Measurements from ENCODE around the gene TSHZ1.

Gene TSHZ1

DNA sequence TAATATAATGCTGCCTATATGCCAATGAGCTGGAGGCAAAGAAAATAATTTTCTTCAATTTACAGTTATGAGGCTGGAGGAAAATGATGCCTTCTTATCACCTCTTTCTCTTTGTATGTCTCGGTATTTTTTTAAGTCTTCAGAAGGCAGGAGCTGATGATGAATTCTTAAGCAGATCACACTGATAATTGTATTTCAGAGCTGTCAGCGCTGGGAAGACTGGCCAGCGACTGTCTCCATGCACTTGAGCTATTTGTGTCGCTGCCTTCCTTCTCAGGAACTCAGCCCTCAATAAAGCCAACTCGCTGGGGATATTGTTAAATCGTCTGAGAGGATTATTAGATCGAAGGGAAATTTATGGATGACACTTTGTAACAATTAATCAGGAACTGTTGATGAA is 42.0 kb upstream of the TSHZ1 start (continued):
- TF ChIP-seq REPIN1 (tag by site-specific recombination; IDR thresholded peaks at IDR 0.05; ENCODE audit: low read depth) (no peak), ZNF248 (tag by site-specific recombination; IDR thresholded peaks at IDR 0.05) (no peak), MEIS1 (CRISPR knock-in tag; IDR thresholded peaks at IDR 0.05; ENCODE audit: borderline replicate concordance) (no peak), IKZF3 (tag by site-specific recombination; IDR thresholded peaks at IDR 0.05) (no peak), ZNF596 (tag by site-specific recombination; IDR thresholded peaks at IDR 0.05) (no peak), MZF1 (tag by site-specific recombination; IDR thresholded peaks at IDR 0.05; ENCODE audit: borderline replicate concordance) (no peak), ZNF768 (tag by site-specific recombination; IDR thresholded peaks at IDR 0.05) (no peak), KLF16 (tag by site-specific recombination; IDR thresholded peaks at IDR 0.05) (no peak), KLF8 (tag by site-specific recombination; IDR thresholded peaks at IDR 0.05) (no peak), PRDM1 (tag by site-specific recombination; IDR thresholded peaks at IDR 0.05) (no peak), ZNF280D (tag by site-specific recombination; IDR thresholded peaks at IDR 0.05) (no peak)

DNA sequence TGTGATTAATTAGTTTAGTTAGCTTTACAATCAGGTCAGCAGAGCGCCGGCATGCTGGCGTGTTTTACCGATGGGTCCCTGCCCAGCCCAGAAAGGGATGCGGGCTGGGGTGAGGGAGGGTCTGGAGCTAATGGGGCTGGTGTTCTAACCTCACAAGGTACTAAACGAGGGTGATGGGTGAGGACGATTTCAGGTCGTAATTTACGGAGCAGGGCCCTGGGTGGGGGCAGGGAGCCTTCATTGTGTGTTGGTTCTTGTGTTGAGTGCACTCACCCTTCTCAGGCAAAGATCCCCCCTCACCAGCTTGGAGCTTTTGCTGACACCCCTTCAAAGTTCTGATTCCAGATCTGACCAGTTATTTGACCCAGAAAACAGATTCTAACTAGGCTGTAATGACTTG is 41.2 kb upstream of the TSHZ1 start:
- POLR2A ChIA-PET: no interaction called here

DNA sequence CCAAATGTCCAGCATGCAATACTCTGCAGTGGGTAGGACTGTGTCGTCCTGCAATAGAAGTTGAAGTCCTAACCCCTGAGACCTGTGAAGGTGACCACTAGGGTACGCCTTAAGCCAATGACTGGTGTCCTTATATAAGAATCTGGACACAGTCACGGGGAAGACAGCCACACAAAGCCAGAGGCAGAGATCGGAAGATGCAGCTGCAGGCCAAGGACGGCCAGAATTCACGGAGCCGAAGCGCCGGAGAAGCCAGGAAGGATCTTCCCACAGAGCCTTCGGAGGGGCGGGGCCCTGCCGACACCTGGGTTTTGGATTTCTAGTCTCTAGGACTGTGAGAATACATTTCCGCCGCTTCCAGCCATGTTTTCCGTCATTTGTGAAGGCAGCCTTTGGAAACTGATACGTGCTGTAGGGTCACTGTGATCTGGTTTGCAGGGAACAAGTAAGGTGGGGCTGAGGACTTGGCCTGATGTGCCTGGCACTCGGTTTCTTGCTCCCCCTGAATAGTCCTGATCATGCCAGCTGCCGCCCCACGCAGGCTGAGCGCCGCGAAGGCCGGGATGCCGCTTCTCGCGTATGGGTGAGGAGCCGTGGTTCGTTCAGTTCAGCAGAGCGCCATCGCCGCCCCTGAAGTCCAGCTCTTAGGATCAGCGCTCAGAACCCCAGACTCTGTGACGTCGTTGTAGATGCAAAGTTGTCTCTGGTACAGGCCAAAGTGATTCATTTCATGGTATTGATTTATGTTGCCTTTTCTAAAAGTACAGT is 40.4 kb upstream of the TSHZ1 start:
- no peak overlapping the region for H3K4me3 ChIP-seq (ENCODE audit: low read depth, low read length)
- POLR2A ChIA-PET: no interaction called here
- H3K4me1 ChIP-seq (ENCODE audit: control insufficient read depth, insufficient read depth, low read length): no peaks in the 10 kb centered on the region
- no peaks in the 10 kb centered on the region for H3K9me3 ChIP-seq (ENCODE audit: control insufficient read depth, insufficient read depth, low read depth, low read length)
- CTCF ChIA-PET: interaction anchor here (0.6 to 0.7 kb wide), 3 partner anchors 129 to 1510 kb away, joined by 3 to 5 read pairs (median 3); no protein-coding TSS in a partner anchor
- H3K36me3 ChIP-seq (ENCODE audit: control insufficient read depth in 2 of 2, insufficient read depth in 1 of 2, low read length in 2 of 2): no peaks in the 10 kb centered on the region
- H3K27ac ChIP-seq (ENCODE audit: extremely low read depth, low read depth, low read length): no peak overlapping the region
- no peak for TF ChIP-seq HIC1 (tag by site-specific recombination; IDR thresholded peaks at IDR 0.05)
- no peak for TF ChIP-seq HOXA7 (CRISPR knock-in tag; IDR thresholded peaks at IDR 0.05; ENCODE audit: borderline replicate concordance)
- TF ChIP-seq ZNF354C (tag by site-specific recombination; IDR thresholded peaks at IDR 0.05; ENCODE audit: borderline replicate concordance, low read depth): no peak
- TF ChIP-seq ZNF19 (tag by site-specific recombination; IDR thresholded peaks at IDR 0.05; ENCODE audit: low read depth): no peak
- TF ChIP-seq ZNF639 (tag by site-specific recombination; IDR thresholded peaks at IDR 0.05): no peak
- no peak for TF ChIP-seq ZNF140 (tag by site-specific recombination; IDR thresholded peaks at IDR 0.05)
- TF ChIP-seq, protein P1, sequence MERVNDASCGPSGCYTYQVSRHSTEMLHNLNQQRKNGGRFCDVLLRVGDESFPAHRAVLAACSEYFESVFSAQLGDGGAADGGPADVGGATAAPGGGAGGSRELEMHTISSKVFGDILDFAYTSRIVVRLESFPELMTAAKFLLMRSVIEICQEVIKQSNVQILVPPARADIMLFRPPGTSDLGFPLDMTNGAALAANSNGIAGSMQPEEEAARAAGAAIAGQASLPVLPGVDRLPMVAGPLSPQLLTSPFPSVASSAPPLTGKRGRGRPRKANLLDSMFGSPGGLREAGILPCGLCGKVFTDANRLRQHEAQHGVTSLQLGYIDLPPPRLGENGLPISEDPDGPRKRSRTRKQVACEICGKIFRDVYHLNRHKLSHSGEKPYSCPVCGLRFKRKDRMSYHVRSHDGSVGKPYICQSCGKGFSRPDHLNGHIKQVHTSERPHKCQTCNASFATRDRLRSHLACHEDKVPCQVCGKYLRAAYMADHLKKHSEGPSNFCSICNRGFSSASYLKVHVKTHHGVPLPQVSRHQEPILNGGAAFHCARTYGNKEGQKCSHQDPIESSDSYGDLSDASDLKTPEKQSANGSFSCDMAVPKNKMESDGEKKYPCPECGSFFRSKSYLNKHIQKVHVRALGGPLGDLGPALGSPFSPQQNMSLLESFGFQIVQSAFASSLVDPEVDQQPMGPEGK (tag by site-specific recombination; IDR thresholded peaks at IDR 0.05): no peak
- TF ChIP-seq ZNF510 (tag by site-specific recombination; IDR thresholded peaks at IDR 0.05; ENCODE audit: insufficient replicate concordance): no peak
- TF ChIP-seq PBX3 (CRISPR knock-in tag; IDR thresholded peaks at IDR 0.05): no peak
- no peak for TF ChIP-seq GLI2 (tag by site-specific recombination; IDR thresholded peaks at IDR 0.05; ENCODE audit: borderline replicate concordance, low read depth)

More for the DNA sequence above, 41.2 kb upstream of the TSHZ1 start:
- CTCF ChIA-PET: no interaction called here
- TF ChIP-seq ZNF621 (tag by site-specific recombination; IDR thresholded peaks at IDR 0.05) (no peak), ZNF37A (tag by site-specific recombination; IDR thresholded peaks at IDR 0.05) (no peak), TRIM28 (IDR thresholded peaks at IDR 0.05; ENCODE audit: borderline replicate concordance, low read length) (no peak), ZNF785 (tag by site-specific recombination; IDR thresholded peaks at IDR 0.05) (no peak), ZBTB17 (tag by site-specific recombination; IDR thresholded peaks at IDR 0.05) (no peak), WT1 (tag by site-specific recombination; IDR thresholded peaks at IDR 0.05) (no peak), ZFP37 (tag by site-specific recombination; IDR thresholded peaks at IDR 0.05) (no peak)
- H3K4me1 ChIP-seq (ENCODE audit: control insufficient read depth, insufficient read depth, low read length): no peaks in the 10 kb centered on the region
- no peaks in the 10 kb centered on the region for H3K36me3 ChIP-seq (ENCODE audit: control insufficient read depth in 2 of 2, insufficient read depth in 1 of 2, low read length in 2 of 2)
- no peak overlapping the region for H3K4me3 ChIP-seq (ENCODE audit: low read depth, low read length)
- no peaks in the 10 kb centered on the region for H3K9me3 ChIP-seq (ENCODE audit: control insufficient read depth, insufficient read depth, low read depth, low read length)
- H3K27ac ChIP-seq (ENCODE audit: extremely low read depth, low read depth, low read length): no peak overlapping the region

All from HEK293 (cell line).